Pancreas (tissue), 10 donors: Measurements from ENCODE around the gene TPH2. TPM values are rescaled to one million over a fixed set of nuclear protein-coding genes. Genes with fewer than 3 reads are reported as not detected.

Experiments used
- ATAC-seq, 4 donors: fragments of 200-7000 bp; cut with Tn5 transposase; one replicate each; pipeline versions ENCODE4 v1.8.0 to v1.9.1; 2020; ENCODE audit warnings: mild to moderate bottlenecking in 4 of 4, moderate library complexity in 4 of 4
- DNase-seq, 6 donors: peaks; one replicate each; pipeline ENCODE4 v3.0.0-alpha.2; 2020
- FAIRE-seq: peaks from 2 replicates; lab custom pipeline; 2012; peaks lifted over from hg19 to GRCh38; lab: Jason Lieb, UNC
- H3K27ac ChIP-seq, 4 donors: fragments of 200-600 bp; sonication (generic); 1 replicate in 3 of 4; 2 replicates in 1 of 4; pipeline versions ENCODE4 v1.5.0 to v1.8.0; 2020
- H3K27me3 ChIP-seq, 4 donors: fragments of 200-600 bp; one replicate each; pipeline ENCODE4 v1.8.0; 2021
- H3K36me3 ChIP-seq, 3 donors: fragments of 200-600 bp; sonication (generic) in 1 of 3; one replicate each; pipeline versions ENCODE4 v1.5.0 to v1.8.0; 2020 to 2021
- H3K4me1 ChIP-seq, 3 donors: fragments of 200-600 bp; one replicate each; pipeline ENCODE4 v1.8.0; 2021
- H3K4me3 ChIP-seq, 4 donors: fragments of 200-600 bp; sonication (generic) in 2 of 4; one replicate each; pipeline versions ENCODE4 v1.5.0 to v1.8.0; 2020 to 2021
- H3K9me3 ChIP-seq, 4 donors: fragments of 200-600 bp; one replicate each; pipeline ENCODE4 v1.8.0; 2021
- WGBS, 2 donors: extraction: QIAGEN DNeasy Blood & Tissue Kit; methylation state at CpG; one replicate each; pipeline ENCODE4 v1.1.7; 2013; 5-methylcytosine and 5-hydroxymethylcytosine counted together
- intact Hi-C, 3 donors: fragments of 100-400 bp; cut with DNase I; formaldehyde crosslinking; loops; one replicate each; pipeline versions ENCODE4 v1.11.1 to v1.14.2; 2022
- polyA plus RNA-seq, 2 donors: library from polyadenylated mRNA; stranded (reverse); fragments of 200-250 nt; gene quantifications; one replicate each; pipeline ENCODE4 v1.2.3, GENCODE V29; 2013
- total RNA-seq, 6 donors: library from RNA; stranded (reverse); fragmentation: NEBNext Ultra II Directional in 4 of 6; extraction: Animal tissue kit (Norgen Biotek cat#: 25700) in 4 of 6; gene quantifications; one replicate each; pipeline versions ENCODE4 v1.2.1 to v1.2.4, GENCODE V29; 2021 to 2023
- TF ChIP-seq, protein P1 (sequence below), 4 donors: fragments of 200-600 bp; sonication (generic) in 3 of 4; IDR thresholded peaks; one replicate each; pipeline versions ENCODE4 v1.5.0 to v1.8.0; 2021; ENCODE audit warnings: antibody characterized with exemption in 4 of 4
- donor health status: healthy with polysubstance abuse.
- donor health status: DM: no; HTN: no; CAD: no; lungs with moderate emphysema.
- donor health status: DM: no; HTN: no; CAD: no.
- donor health status: control.
- donor health status: control.
- donor health status: Bipolar disorder and iron deficiency.
- donor health status: DM: yes; HTN: yes; CAD: no.
- donor health status: DM: no; HTN: no; CAD: no.
- donor health status: DM: no; HTN: no; CAD: no.
- donor health status: DM: yes; HTN: yes; CAD: no.

TPH2 gene
- total and polyA plus RNA-seq, 8 donors = not detected

DNA sequence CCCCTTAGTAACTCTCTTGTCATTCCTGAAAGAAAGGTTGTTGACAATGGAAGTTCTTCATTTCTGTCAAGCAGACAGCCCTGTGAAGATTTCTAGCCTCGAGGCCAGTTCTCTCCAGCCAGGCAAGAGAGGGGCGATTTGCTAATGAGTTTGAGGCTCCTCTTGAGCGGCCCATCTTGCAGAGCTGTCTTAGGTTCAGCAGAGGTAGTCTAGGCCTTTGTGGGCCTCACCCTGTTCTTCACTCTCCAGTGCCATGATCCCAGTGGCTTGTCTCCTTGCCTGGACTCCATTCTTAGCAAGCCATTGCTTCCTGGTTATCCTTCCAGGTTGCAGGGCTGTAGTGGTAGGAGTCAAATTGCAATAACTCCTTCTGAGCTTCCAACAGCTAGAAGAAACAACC is 9.7 kb downstream of the TPH2 start:
- Histone ChIP-seq H3K27me3 (peaks cover 0 to 13% (median 0%) of the 10 kb centered on the region in 4 donors), H3K27ac (no peak overlapping the region), H3K4me3 (no peak overlapping the region), H3K36me3 (no peaks in the 10 kb centered on the region), H3K4me1 (no peaks in the 10 kb centered on the region), H3K9me3 (no peaks in the 10 kb centered on the region)
- no peak for DNase-seq
- no peak for FAIRE-seq
- ATAC-seq = no peak
- WGBS, 2 donors = 49 to 57% methylated on average over 3 of the region's 3 CpGs
- TF ChIP-seq, protein P1, sequence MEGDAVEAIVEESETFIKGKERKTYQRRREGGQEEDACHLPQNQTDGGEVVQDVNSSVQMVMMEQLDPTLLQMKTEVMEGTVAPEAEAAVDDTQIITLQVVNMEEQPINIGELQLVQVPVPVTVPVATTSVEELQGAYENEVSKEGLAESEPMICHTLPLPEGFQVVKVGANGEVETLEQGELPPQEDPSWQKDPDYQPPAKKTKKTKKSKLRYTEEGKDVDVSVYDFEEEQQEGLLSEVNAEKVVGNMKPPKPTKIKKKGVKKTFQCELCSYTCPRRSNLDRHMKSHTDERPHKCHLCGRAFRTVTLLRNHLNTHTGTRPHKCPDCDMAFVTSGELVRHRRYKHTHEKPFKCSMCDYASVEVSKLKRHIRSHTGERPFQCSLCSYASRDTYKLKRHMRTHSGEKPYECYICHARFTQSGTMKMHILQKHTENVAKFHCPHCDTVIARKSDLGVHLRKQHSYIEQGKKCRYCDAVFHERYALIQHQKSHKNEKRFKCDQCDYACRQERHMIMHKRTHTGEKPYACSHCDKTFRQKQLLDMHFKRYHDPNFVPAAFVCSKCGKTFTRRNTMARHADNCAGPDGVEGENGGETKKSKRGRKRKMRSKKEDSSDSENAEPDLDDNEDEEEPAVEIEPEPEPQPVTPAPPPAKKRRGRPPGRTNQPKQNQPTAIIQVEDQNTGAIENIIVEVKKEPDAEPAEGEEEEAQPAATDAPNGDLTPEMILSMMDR (IDR thresholded peaks at IDR 0.05) = no peak
- intact Hi-C loops = no loop called here

DNA sequence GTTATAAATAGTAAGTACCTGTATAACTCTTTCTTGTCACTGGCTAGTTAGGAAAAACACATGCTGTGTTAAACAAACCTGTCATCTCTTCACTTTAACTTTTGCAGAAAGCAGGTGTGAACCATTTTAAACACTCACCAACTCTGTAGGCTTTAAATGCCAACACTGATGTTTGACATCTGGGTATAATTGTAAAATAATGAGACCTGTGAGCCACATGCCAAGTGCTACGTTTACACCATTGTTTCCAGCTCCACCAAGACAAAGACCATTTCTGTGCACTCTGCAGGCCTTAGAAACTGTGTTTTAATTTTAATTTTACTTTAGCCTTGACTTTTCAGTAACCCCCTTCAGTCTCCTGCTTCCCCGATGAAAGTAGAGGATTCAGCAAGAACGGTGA is 11.0 kb downstream of the TPH2 start:
- H3K27ac ChIP-seq = no peak overlapping the region
- no peak for DNase-seq
- TF ChIP-seq, protein P1 (IDR thresholded peaks at IDR 0.05) = no peak
- H3K4me1 ChIP-seq = no peaks in the 10 kb centered on the region
- 52 to 54% methylated on average over 3 of the region's 3 CpGs for WGBS, 2 donors
- no peaks in the 10 kb centered on the region for H3K9me3 ChIP-seq
- H3K4me3 ChIP-seq = no peak overlapping the region
- no peak for ATAC-seq
- no peaks in the 10 kb centered on the region for H3K36me3 ChIP-seq
- H3K27me3 ChIP-seq = peaks cover 0 to 13% (median 0%) of the 10 kb centered on the region in 4 donors
- no peak for FAIRE-seq
- intact Hi-C loops = no loop called here

DNA sequence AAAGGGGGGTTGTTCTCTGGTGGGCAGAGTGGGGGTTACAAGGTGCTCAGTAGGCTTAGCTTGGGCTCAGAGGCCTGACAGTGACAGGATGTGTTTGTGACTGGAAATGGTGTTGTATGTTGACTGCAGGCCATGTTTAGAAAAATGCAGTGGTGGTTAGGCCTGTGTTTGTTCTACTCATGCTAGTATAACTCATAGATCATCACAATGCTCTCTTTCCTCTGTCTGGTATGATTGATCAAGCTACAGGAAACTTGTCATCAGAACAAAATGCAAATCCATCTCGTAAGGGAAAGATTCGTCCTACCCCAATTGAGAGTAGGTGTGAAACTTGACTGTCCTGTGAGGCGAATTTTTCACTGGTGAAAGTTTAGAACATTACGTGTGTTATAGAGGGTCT is 11.8 kb downstream of the TPH2 start:
- intact Hi-C loops = no loop called here
- H3K27me3 ChIP-seq = peaks cover 0 to 13% (median 0%) of the 10 kb centered on the region in 4 donors
- H3K4me1 ChIP-seq = no peaks in the 10 kb centered on the region
- no peak overlapping the region for H3K4me3 ChIP-seq
- DNase-seq (no peak), ATAC-seq (no peak), FAIRE-seq (no peak)
- H3K9me3 ChIP-seq = no peaks in the 10 kb centered on the region
- H3K36me3 ChIP-seq = no peaks in the 10 kb centered on the region
- WGBS, 2 donors = 79 to 90% methylated on average over 4 of the region's 4 CpGs
- TF ChIP-seq, protein P1 (IDR thresholded peaks at IDR 0.05) = no peak
- H3K27ac ChIP-seq = no peak overlapping the region

DNA sequence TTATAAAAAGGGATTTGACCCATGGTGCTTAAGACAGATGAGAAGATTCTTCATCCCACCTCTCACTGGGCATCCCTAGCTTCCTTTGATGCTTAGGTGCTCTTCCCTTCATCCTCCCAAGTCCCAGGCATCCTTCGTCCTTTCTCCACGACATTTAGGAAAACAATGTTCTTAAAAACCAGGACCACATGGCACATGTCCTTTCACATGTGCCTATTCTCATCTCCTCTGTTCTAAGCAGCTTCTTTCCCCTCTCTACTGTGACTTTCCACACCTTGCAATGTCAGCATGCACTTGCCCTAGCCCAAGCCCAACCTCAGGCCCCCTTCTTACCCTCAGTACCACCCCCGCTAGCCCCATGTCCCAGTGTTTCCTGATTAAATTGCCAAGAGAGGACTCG is 12.2 kb downstream of the TPH2 start:
- FAIRE-seq = no peak
- WGBS, 2 donors = 81 to 82% methylated on average over 4 of the region's 4 CpGs
- Histone ChIP-seq H3K27ac (no peak overlapping the region), H3K4me3 (no peak overlapping the region), H3K36me3 (no peaks in the 10 kb centered on the region), H3K27me3 (peaks cover 0 to 9% (median 0%) of the 10 kb centered on the region in 4 donors), H3K9me3 (no peaks in the 10 kb centered on the region), H3K4me1 (no peaks in the 10 kb centered on the region)
- ATAC-seq = no peak
- no peak for DNase-seq
- intact Hi-C loops = no loop called here
- TF ChIP-seq, protein P1 (IDR thresholded peaks at IDR 0.05) = no peak

DNA sequence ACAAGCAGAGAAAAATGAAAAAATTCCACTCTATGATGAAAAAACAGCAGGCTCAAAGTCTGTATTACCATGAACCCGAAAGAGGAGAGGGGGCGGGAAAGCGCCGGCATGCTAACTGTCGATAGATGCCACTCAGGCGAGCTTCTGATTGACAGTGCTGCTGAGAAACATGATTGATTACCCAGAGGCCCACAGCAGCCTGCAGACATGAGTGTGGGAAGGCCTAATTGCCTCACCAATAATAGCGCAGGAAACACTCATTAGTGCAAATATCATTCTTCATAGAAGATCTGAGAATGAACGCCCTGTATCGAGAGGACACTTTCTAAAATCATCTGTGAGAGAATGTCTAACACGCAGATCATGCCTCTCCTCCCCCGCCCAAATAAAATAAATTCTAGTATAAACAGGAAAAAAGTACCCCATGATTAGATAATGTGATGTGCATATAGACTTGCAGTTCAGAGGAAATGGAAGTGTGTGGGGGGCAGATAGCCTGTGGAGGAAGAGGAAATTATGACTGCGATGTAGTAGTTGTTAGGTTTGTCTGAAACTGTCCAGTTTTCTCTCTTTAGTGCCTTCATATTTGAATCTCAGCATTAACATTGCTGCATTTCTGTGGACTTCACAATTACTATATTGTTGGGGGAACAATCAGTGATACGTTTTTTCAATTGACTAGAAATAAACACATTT is 15.6 kb downstream of the TPH2 start:
- Histone ChIP-seq H3K9me3 (no peaks in the 10 kb centered on the region), H3K4me3 (no peak overlapping the region), H3K27ac (no peak overlapping the region), H3K36me3 (no peaks in the 10 kb centered on the region), H3K27me3 (no peaks in the 10 kb centered on the region), H3K4me1 (no peaks in the 10 kb centered on the region)
- TF ChIP-seq, protein P1 (IDR thresholded peaks at IDR 0.05) = no peak
- WGBS, 2 donors = 70 to 72% methylated on average over 13 of the region's 13 CpGs
- DNase-seq (no peak), ATAC-seq (no peak), FAIRE-seq (no peak)
- intact Hi-C loops = no loop called here
